OCI-LY1 (cell line): ENCODE data around the gene CAMK2D.

Experiments
- H2AFZ ChIP-seq: fragments of 200-600 bp; sonication (generic), shearing (Covaris generic); 2 replicates; pipeline ENCODE4 v1.6.0; 2014; ENCODE audit warnings: antibody characterized with exemption, mild to moderate bottlenecking, low read length
- H3F3A ChIP-seq: fragments of 200-600 bp; sonication (generic), shearing (Covaris generic); 2 replicates; pipeline ENCODE4 v1.6.0; 2014; ENCODE audit warnings: mild to moderate bottlenecking, antibody characterized with exemption, low read length, moderate library complexity; ENCODE audit not compliant: insufficient read depth
- H3K27ac ChIP-seq: fragments of 200-600 bp; sonication (generic); 2 replicates; pipeline ENCODE4 v1.5.1; 2014; ENCODE audit warnings: low read length, mixed run types, mild to moderate bottlenecking, low read depth; ENCODE audit not compliant: poor library complexity, severe bottlenecking
- H3K27me3 ChIP-seq: fragments of 200-600 bp; sonication (generic); 2 replicates; pipeline ENCODE4 v1.6.0; 2014; ENCODE audit warnings: antibody characterized with exemption, mild to moderate bottlenecking, low read length, moderate library complexity; ENCODE audit not compliant: insufficient read depth
- H3K36me3 ChIP-seq: fragments of 200-600 bp; sonication (generic); 2 replicates; pipeline ENCODE4 v1.6.1; 2014; ENCODE audit warnings: mild to moderate bottlenecking, antibody characterized with exemption, low read length, moderate library complexity, mixed read lengths; ENCODE audit not compliant: insufficient read depth
- H3K4me1 ChIP-seq: fragments of 200-600 bp; sonication (generic); 2 replicates; pipeline ENCODE4 v1.5.1; 2014; ENCODE audit warnings: mild to moderate bottlenecking, low read length, moderate library complexity; ENCODE audit not compliant: insufficient read depth, severe bottlenecking
- H3K4me2 ChIP-seq: fragments of 200-600 bp; sonication (generic), shearing (Covaris generic); 2 replicates; pipeline ENCODE4 v1.6.1; 2014; ENCODE audit warnings: low read length
- H3K4me3 ChIP-seq: fragments of 200-600 bp; sonication (generic); 2 replicates; pipeline ENCODE4 v1.5.1; 2014; ENCODE audit warnings: low read length, low read depth, mild to moderate bottlenecking, mixed read lengths; ENCODE audit not compliant: poor library complexity, severe bottlenecking
- H3K79me2 ChIP-seq: fragments of 200-600 bp; shearing (Covaris generic); 2 replicates; pipeline ENCODE4 v1.6.1; 2016; ENCODE audit warnings: mixed run types, low read length, mixed read lengths; ENCODE audit not compliant: insufficient read depth
- H3K9ac ChIP-seq: fragments of 200-600 bp; sonication (generic), shearing (Covaris generic); 2 replicates; pipeline ENCODE4 v1.6.1; 2014; ENCODE audit warnings: mild to moderate bottlenecking, low read length, mixed read lengths
- H3K9me2 ChIP-seq: fragments of 200-600 bp; sonication (generic), shearing (Covaris generic); 2 replicates; pipeline ENCODE4 v1.6.1; 2014; ENCODE audit warnings: low read depth, mild to moderate bottlenecking, low read length, mixed read lengths
- H3K9me3 ChIP-seq: fragments of 200-600 bp; shearing (Covaris generic); 2 replicates; pipeline ENCODE4 v1.6.1; 2014; ENCODE audit warnings: low read length, mixed read lengths
- H4K20me1 ChIP-seq: fragments of 200-600 bp; sonication (generic), shearing (Covaris generic); 2 replicates; pipeline ENCODE4 v1.6.0; 2016; ENCODE audit warnings: mild to moderate bottlenecking, low read length; ENCODE audit not compliant: insufficient read depth
- CTCF ChIP-seq: fragments of 200-600 bp; sonication (generic), shearing (Covaris generic); IDR thresholded peaks from 2 replicates; pipeline ENCODE4 v1.5.1; 2017; ENCODE audit warnings: mild to moderate bottlenecking, antibody characterized with exemption, low read length, moderate library complexity, mixed read lengths
- EZH2 ChIP-seq: fragments of 200-600 bp; sonication (generic), shearing (Covaris generic); IDR thresholded peaks from 2 replicates; pipeline ENCODE4 v1.8.0; 2017; ENCODE audit warnings: borderline replicate concordance, mixed run types, mild to moderate bottlenecking, antibody characterized with exemption, low read length, moderate library complexity, mixed read lengths

Gene CAMK2D

GRCh38 chr4:113404167-113404571 is 357.4 kb downstream of the CAMK2D start:
- Histone ChIP-seq H3K9ac (no peak overlapping the region), H3K36me3 (no peaks in the 10 kb centered on the region), H3K4me1 (no peaks in the 10 kb centered on the region), H3K79me2 (no peaks in the 10 kb centered on the region), H3F3A (no peaks in the 10 kb centered on the region), H3K9me2 (no peaks in the 10 kb centered on the region), H3K4me3 (no peak overlapping the region), H3K27me3 (no peaks in the 10 kb centered on the region), H3K4me2 (no peak overlapping the region), H3K27ac (no peak overlapping the region), H3K9me3 (no peaks in the 10 kb centered on the region), H2AFZ (no peak overlapping the region), H4K20me1 (no peaks in the 10 kb centered on the region)
- TF ChIP-seq CTCF (no peak), EZH2 (no peak)
